B cell (primary cell): Measurements from ENCODE around the gene TEX52. TPM values are rescaled to one million over a fixed set of nuclear protein-coding genes. Genes with fewer than 3 reads are reported as not detected.

Source experiments
- ATAC-seq: fragments of 200-7000 bp; cut with Tn5 transposase; one replicate; pipeline ENCODE4 v1.10.0; 2021; ENCODE audit warnings: low read depth, mild to moderate bottlenecking, moderate number of reproducible peaks, moderate library complexity
- CTCF ChIA-PET: fragments of 350-600 bp; sonication (Branson Sonifier 250); formaldehyde crosslinking; loops from one replicate; lab custom pipeline; 2021; ENCODE audit warnings: antibody characterized with exemption, inconsistent platforms; lab: Charles Lee
- POLR2A ChIA-PET: fragments of 350-600 bp; sonication (Branson Sonifier 250); formaldehyde crosslinking; loops from one replicate; lab custom pipeline; 2021; ENCODE audit warnings: antibody characterized with exemption; lab: Charles Lee
- DNase-seq: peaks from one replicate; pipeline ENCODE4 v3.0.0; 2013
- H2AFZ ChIP-seq: 2 replicates; pipeline ENCODE4 v1.6.1; 2012; ENCODE audit warnings: mild to moderate bottlenecking, low read depth, low read length; ENCODE audit not compliant: insufficient read depth, poor library complexity, severe bottlenecking
- H3K27ac ChIP-seq, 2 donors: 1 replicate in 1 of 2; 2 replicates in 1 of 2; pipeline ENCODE4 v1.5.1; 2012 to 2013; ENCODE audit warnings: low read length in 2 of 2, mild to moderate bottlenecking in 2 of 2, moderate library complexity in 1 of 2
- H3K27me3 ChIP-seq, 4 experiments: fragments of 200-600 bp in 1 of 4; sonication (generic) in 1 of 4; replicated peaks in 1 of 4; 1 replicate in 2 of 4; 2 replicates in 2 of 4; pipeline versions ENCODE4 v1.6.1 to v1.7.0; 2013 to 2016; ENCODE audit warnings: low read length in 3 of 4, mild to moderate bottlenecking in 2 of 4, mixed read lengths in 1 of 4, moderate library complexity in 1 of 4; ENCODE audit not compliant: insufficient read depth in 4 of 4, control insufficient read depth in 3 of 4; ENCODE audit errors: control extremely low read depth in 1 of 4
- H3K36me3 ChIP-seq, 2 experiments: replicated peaks in 1 of 2; 1 replicate in 1 of 2; 2 replicates in 1 of 2; pipeline versions ENCODE4 v1.6.1 to v1.7.1; 2013; ENCODE audit warnings: low read length in 1 of 2; ENCODE audit not compliant: insufficient read depth in 2 of 2, control insufficient read depth in 1 of 2; ENCODE audit errors: control extremely low read depth in 1 of 2, extremely low read depth in 1 of 2
- H3K4me1 ChIP-seq, 2 donors: fragments of 200-600 bp in 1 of 2; sonication (generic) in 1 of 2; 1 replicate in 1 of 2; 2 replicates in 1 of 2; pipeline versions ENCODE4 v1.5.1 to v1.6.1; 2013 to 2017; ENCODE audit warnings: low read length in 2 of 2; ENCODE audit not compliant: control insufficient read depth in 2 of 2, insufficient read depth in 2 of 2
- H3K4me2 ChIP-seq: replicated peaks from 2 replicates; pipeline ENCODE3; 2012; ENCODE audit warnings: mild to moderate bottlenecking, low read depth, low read length; ENCODE audit not compliant: poor library complexity, severe bottlenecking
- H3K4me3 ChIP-seq, 5 experiments: fragments of 200-600 bp in 1 of 5; sonication (generic) in 1 of 5; 1 replicate in 3 of 5; 2 replicates in 2 of 5; pipeline versions ENCODE4 v1.5.1 to v1.7.0; 2011 to 2016; ENCODE audit warnings: low read length in 4 of 5, mild to moderate bottlenecking in 4 of 5, low read depth in 2 of 5, control low read depth in 1 of 5, moderate library complexity in 1 of 5; ENCODE audit not compliant: insufficient read depth in 1 of 5; ENCODE audit errors: control extremely low read depth in 1 of 5, extremely low read depth in 1 of 5
- H3K79me2 ChIP-seq: fragments of 200-600 bp; sonication (generic); one replicate; pipeline ENCODE4 v1.6.0; 2016; ENCODE audit warnings: low read length; ENCODE audit not compliant: control insufficient read depth, insufficient read depth
- H3K9ac ChIP-seq: fragments of 200-600 bp; sonication (generic); 2 replicates; pipeline ENCODE4 v1.6.1; 2017; ENCODE audit warnings: mild to moderate bottlenecking, low read length, moderate library complexity
- H3K9me3 ChIP-seq, 3 donors: one replicate each; pipeline versions ENCODE4 v1.6.1 to v1.7.1; 2013; ENCODE audit warnings: low read length in 2 of 3; ENCODE audit not compliant: control insufficient read depth in 2 of 3, insufficient read depth in 1 of 3; ENCODE audit errors: control extremely low read depth in 1 of 3
- H4K20me1 ChIP-seq: 2 replicates; pipeline ENCODE4 v1.6.0; 2012; ENCODE audit warnings: mild to moderate bottlenecking, low read length; ENCODE audit not compliant: insufficient read depth, control insufficient read depth, poor library complexity, severe bottlenecking
- H3K27ac Mint-ChIP-seq: one replicate; pipeline ENCODE4 v1.8.0; 2021; ENCODE audit warnings: mixed read lengths
- H3K27me3 Mint-ChIP-seq: one replicate; pipeline ENCODE4 v1.8.0; 2021; ENCODE audit warnings: mixed read lengths
- H3K4me1 Mint-ChIP-seq: one replicate; pipeline ENCODE4 v1.8.0; 2021; ENCODE audit warnings: mixed read lengths
- H3K4me3 Mint-ChIP-seq: one replicate; pipeline ENCODE4 v1.8.0; 2021; ENCODE audit warnings: mixed read lengths
- H3K9me3 Mint-ChIP-seq: one replicate; pipeline ENCODE4 v1.8.0; 2022; ENCODE audit warnings: mixed read lengths; ENCODE audit not compliant: insufficient read depth
- CTCF ChIP-seq: fragments of 200-600 bp; IDR thresholded peaks from one replicate; pipeline ENCODE4 v1.8.0; 2022; ENCODE audit warnings: antibody characterized with exemption, mild to moderate bottlenecking
- EZH2 ChIP-seq: IDR thresholded peaks from 2 replicates; pipeline ENCODE4 v1.6.1; 2012; ENCODE audit warnings: borderline replicate concordance, low read depth, mild to moderate bottlenecking, moderate library complexity, low read length; ENCODE audit not compliant: insufficient read depth, poor library complexity, severe bottlenecking
- WGBS: methylation state at CpG from one replicate; pipeline ENCODE4 v1.1.5; 2013; ENCODE audit warnings: missing lambda C conversion rate; ENCODE audit not compliant: insufficient coverage; 5-methylcytosine and 5-hydroxymethylcytosine counted together
- intact Hi-C: fragments of 100-400 bp; cut with micrococcal nuclease; formaldehyde crosslinking; loops from one replicate; pipeline ENCODE4 v1.10.0; 2022
- polyA plus RNA-seq: library from polyadenylated mRNA; depleted of rRNA; stranded (reverse); fragments of >200 nt; gene quantifications from 2 replicates; pipeline ENCODE4 v1.2.3, GENCODE V29; 2012
- total RNA-seq, 2 donors: library from RNA; stranded (reverse); fragments of 120-200 nt in 1 of 2; gene quantifications; 1 replicate in 1 of 2; 2 replicates in 1 of 2; pipeline versions ENCODE4 v1.2.3 to v1.2.4, GENCODE V29; 2013 to 2022

Gene TEX52
- total and polyA plus RNA-seq, 2 donors (not counting 1 experiment from before 2014, with no cell fraction given), result not detected

GRCh38 chr12:2857576-2857975 lies 737 bp upstream of the TEX52 start:
- H3K4me1 ChIP-seq, result no peaks in the 10 kb centered on the region
- H3K79me2 ChIP-seq, result no peaks in the 10 kb centered on the region
- no peak overlapping the region for H3K4me3 ChIP-seq
- no peaks in the 10 kb centered on the region for H3K27me3 Mint-ChIP-seq
- H3K36me3 ChIP-seq, result peaks cover 0 to 10% of the 10 kb centered on the region in 2 experiments
- H3K9me3 ChIP-seq, result no peaks in the 10 kb centered on the region
- ATAC-seq (no peak), DNase-seq (no peak)
- H4K20me1 ChIP-seq, result no peaks in the 10 kb centered on the region
- H3K4me1 Mint-ChIP-seq, result no peaks in the 10 kb centered on the region
- no peaks in the 10 kb centered on the region for H3K9me3 Mint-ChIP-seq
- H3K9ac ChIP-seq, result no peak overlapping the region
- intact Hi-C loops, result loop anchor here (10.0 kb wide), 1 partner anchor 177 kb away; no protein-coding TSS in a partner anchor
- WGBS, result 95% methylated on average over 4 of the region's 7 CpGs
- H3K27ac ChIP-seq, result no peak overlapping the region
- no peaks in the 10 kb centered on the region for H3K27me3 ChIP-seq
- no peak overlapping the region for H3K4me2 ChIP-seq
- CTCF ChIA-PET, result no interaction called here
- no peak overlapping the region for H3K27ac Mint-ChIP-seq
- no peak overlapping the region for H3K4me3 Mint-ChIP-seq
- no peak for TF ChIP-seq CTCF
- POLR2A ChIA-PET, result no interaction called here
- no peak overlapping the region for H2AFZ ChIP-seq

- H3K4me2 ChIP-seq, result no peak overlapping the region
- H3K9me3 ChIP-seq, result no peaks in the 10 kb centered on the region
- ChIA-PET POLR2A (no interaction called here), CTCF (interaction anchor here (3.8 kb wide), 1 partner anchor 88 kb away, joined by 22 read pairs; no protein-coding TSS in a partner anchor)
- H3K4me1 ChIP-seq, result no peaks in the 10 kb centered on the region
- H3K9me3 Mint-ChIP-seq, result no peaks in the 10 kb centered on the region
- H3K4me1 Mint-ChIP-seq, result no peaks in the 10 kb centered on the region
- TF ChIP-seq EZH2 (no peak), CTCF (no peak)
- no peak overlapping the region for H3K4me3 Mint-ChIP-seq
- H3K79me2 ChIP-seq, result no peaks in the 10 kb centered on the region
- H3K36me3 ChIP-seq, result peaks cover 0 to 10% of the 10 kb centered on the region in 2 experiments
- H3K27me3 ChIP-seq, result no peaks in the 10 kb centered on the region
- no peak for DNase-seq
- no peaks in the 10 kb centered on the region for H3K27me3 Mint-ChIP-seq
- H3K27ac Mint-ChIP-seq, result no peak overlapping the region
- no peak overlapping the region for H2AFZ ChIP-seq
- no peak overlapping the region for H3K9ac ChIP-seq
- ATAC-seq, result no peak
- intact Hi-C loops, result loop anchor here (10.0 kb wide), 1 partner anchor 179 kb away; no protein-coding TSS in a partner anchor
- no peak overlapping the region for H3K4me3 ChIP-seq
- H3K27ac ChIP-seq, result no peak overlapping the region
- H4K20me1 ChIP-seq, result no peaks in the 10 kb centered on the region
- 80% methylated on average over 1 of the region's 3 CpGs for WGBS
Measured at GRCh38 chr12:2856051-2856450, 788 bp downstream of the TEX52 start.
